Measurements from ENCODE around the gene SPTLC3.

The SPTLC3 gene

GRCh38 chr20:13166011-13166410 is 157.2 kb downstream of the SPTLC3 start:
- no peak for TF ChIP-seq FOXP2 (optimal IDR thresholded peaks at IDR 0.05; ENCODE audit: borderline replicate concordance, extremely low read depth, extremely low read length, insufficient read depth)
- no peak for TF ChIP-seq REST (IDR thresholded peaks at IDR 0.05; ENCODE audit: insufficient read depth in 1 of 2, low read depth in 2 of 2, low read length in 2 of 2)
- TF ChIP-seq SIN3A (IDR thresholded peaks at IDR 0.05; ENCODE audit: borderline replicate concordance, insufficient read depth, low read length): no peak

DNA sequence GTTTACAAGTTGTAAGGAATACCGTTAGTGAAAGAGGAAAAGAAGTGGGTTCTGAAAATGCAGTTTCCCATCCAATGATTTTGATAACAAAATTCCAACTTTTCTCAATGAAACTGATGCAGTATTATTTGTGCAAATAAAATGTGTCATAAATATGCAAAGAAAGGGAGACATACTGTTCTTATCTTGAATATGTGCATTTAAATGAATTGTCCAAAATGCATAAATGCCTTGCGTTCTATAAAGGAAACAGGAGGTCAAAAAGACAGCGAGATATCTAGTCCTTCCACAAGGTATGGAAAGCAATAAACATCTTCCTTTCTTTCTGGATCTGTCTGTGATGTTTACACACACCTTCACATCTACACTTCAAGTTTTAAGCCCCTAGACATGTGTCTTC is 157.7 kb downstream of the SPTLC3 start:
- TF ChIP-seq REST (IDR thresholded peaks at IDR 0.05; ENCODE audit: insufficient read depth in 1 of 2, low read depth in 2 of 2, low read length in 2 of 2): no peak
- no peak for TF ChIP-seq TAF1 (IDR thresholded peaks at IDR 0.05; ENCODE audit: borderline replicate concordance, insufficient read depth, low read length)
- TF ChIP-seq SIN3A (IDR thresholded peaks at IDR 0.05; ENCODE audit: borderline replicate concordance, insufficient read depth, low read length): no peak

DNA sequence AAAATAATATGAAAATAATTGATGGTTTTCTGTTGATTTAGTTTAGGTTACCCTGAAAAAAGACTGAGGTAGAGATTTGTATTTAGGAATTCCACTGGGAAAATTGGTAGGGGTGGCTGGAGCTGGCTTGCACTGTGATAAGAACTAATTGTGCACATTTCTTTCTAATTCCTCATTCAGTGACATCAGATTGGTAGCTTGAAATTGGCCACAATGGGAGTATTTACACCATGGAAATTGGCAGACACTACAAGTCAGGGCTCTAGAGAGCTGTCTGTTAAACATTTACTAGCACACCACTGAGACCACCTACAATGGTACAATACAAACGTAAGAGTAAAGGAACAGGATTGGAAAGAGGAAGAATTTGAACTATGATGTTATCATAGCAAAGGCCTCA is 160.3 kb downstream of the SPTLC3 start:
- no peak for TF ChIP-seq TAF1 (IDR thresholded peaks at IDR 0.05; ENCODE audit: borderline replicate concordance, insufficient read depth, low read length)
- no peak for TF ChIP-seq POLR2AphosphoS5 (IDR thresholded peaks at IDR 0.05; ENCODE audit: low read depth, low read length)

DNA sequence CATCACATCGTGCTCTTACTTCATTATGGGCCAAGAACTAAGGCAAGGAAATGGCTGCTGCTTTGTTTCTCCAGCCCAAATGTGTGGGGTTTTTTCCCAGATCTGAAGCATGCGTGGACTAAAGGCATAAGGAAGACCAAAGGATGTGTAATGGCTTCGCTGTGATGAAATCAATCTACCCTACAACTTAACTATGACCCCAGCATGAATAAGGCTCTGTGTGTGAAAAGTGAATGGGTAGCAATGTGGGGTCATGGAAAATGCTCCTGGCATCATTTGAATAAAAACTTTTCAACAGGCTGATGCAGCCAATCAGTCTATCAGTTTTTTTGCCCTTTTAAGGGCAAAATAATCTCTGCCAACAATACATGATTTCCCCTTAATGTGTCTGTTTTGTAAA is 162.0 kb downstream of the SPTLC3 start:
- TF ChIP-seq TAF1 (IDR thresholded peaks at IDR 0.05; ENCODE audit: borderline replicate concordance, insufficient read depth, low read length): no peak
- TF ChIP-seq POLR2AphosphoS5 (IDR thresholded peaks at IDR 0.05; ENCODE audit: low read depth, low read length): no peak
- TF ChIP-seq SIN3A (IDR thresholded peaks at IDR 0.05; ENCODE audit: borderline replicate concordance, insufficient read depth, low read length): no peak
- TF ChIP-seq REST (IDR thresholded peaks at IDR 0.05; ENCODE audit: insufficient read depth in 1 of 2, low read depth in 2 of 2, low read length in 2 of 2): no peak
- no peak for TF ChIP-seq FOXP2 (optimal IDR thresholded peaks at IDR 0.05; ENCODE audit: borderline replicate concordance, extremely low read depth, extremely low read length, insufficient read depth)

DNA sequence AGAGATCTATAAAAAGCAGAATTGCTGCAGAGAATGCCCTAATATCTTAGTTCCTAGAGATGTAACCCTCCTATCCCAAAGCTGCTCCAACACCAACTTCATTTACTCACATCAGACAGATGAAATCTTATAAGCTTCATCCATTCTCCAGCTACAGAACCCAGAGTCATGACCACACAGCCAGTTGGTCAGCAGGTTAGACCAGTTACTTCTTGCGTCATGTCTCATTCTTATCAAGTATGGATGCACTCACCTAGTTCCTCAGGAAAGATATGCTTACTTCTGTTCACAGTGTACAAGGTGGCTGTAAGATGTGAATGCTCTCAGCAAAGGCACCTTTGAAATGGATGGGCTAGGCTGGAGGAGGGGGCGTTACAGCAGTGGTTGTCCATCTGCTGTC is 164.4 kb downstream of the SPTLC3 start:
- no peak for TF ChIP-seq SIN3A (IDR thresholded peaks at IDR 0.05; ENCODE audit: borderline replicate concordance, insufficient read depth, low read length)
- no peak for TF ChIP-seq REST (IDR thresholded peaks at IDR 0.05; ENCODE audit: insufficient read depth in 1 of 2, low read depth in 2 of 2, low read length in 2 of 2)

DNA sequence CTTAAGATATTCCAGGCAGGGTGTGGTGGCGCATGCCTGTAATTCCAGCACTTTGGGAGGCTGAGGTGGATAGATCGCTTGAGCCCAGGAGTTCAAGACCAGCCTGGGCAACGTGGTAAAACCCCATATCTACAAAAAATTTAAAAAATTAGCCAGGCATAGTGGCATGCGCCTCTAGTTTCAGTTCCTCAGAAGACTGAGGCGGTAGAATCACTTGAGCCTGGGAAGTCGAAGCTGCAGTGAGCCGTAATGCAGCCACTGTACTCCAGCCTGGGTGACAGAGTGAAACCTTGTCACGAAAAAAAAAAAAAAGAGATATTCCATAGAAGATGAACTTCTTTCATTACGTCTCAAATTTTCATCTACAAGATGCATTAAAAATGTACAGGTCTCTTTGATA is 165.6 kb downstream of the SPTLC3 start:
- TF ChIP-seq SIN3A (IDR thresholded peaks at IDR 0.05; ENCODE audit: borderline replicate concordance, insufficient read depth, low read length) (no peak), FOXP2 (optimal IDR thresholded peaks at IDR 0.05; ENCODE audit: borderline replicate concordance, extremely low read depth, extremely low read length, insufficient read depth) (no peak), TAF1 (IDR thresholded peaks at IDR 0.05; ENCODE audit: borderline replicate concordance, insufficient read depth, low read length) (no peak), POLR2AphosphoS5 (IDR thresholded peaks at IDR 0.05; ENCODE audit: low read depth, low read length) (no peak), REST (IDR thresholded peaks at IDR 0.05; ENCODE audit: insufficient read depth in 1 of 2, low read depth in 2 of 2, low read length in 2 of 2) (no peak)

Measured in PFSK-1 (cell line).